Endothelial cell of umbilical vein (primary cell): Measurements from ENCODE around the gene KBTBD3. TPM values are rescaled to one million over a fixed set of nuclear protein-coding genes. Genes with fewer than 3 reads are reported as not detected.

Experiments used
- BruUV-seq: library from RNA; stranded (reverse); fragments of 400-500 nt; replicated peaks from 2 replicates; lab custom pipeline; 2021; lab: Mats Ljungman, UMichigan
- CTCF ChIA-PET: fragments of 300-600, 350-600 bp; sonication (Branson Sonifier 250); formaldehyde crosslinking; loops from one replicate; lab custom pipeline; 2021; ENCODE audit warnings: antibody characterized with exemption, inconsistent platforms; lab: Charles Lee
- POLR2A ChIA-PET: fragments of 300-600, 350-600 bp; sonication (Branson Sonifier 250); formaldehyde crosslinking; loops from one replicate; lab custom pipeline; 2021; ENCODE audit warnings: antibody characterized with exemption, inconsistent platforms; lab: Charles Lee
- DNase-seq: peaks from one replicate; pipeline ENCODE4 v3.0.0-alpha.2; 2011; ENCODE audit warnings: low read depth, low spot score
- FAIRE-seq: peaks from 2 replicates; lab custom pipeline; 2011; peaks lifted over from hg19 to GRCh38; lab: Jason Lieb, UNC
- H2AFZ ChIP-seq: 2 replicates; pipeline ENCODE4 v1.6.0; 2012; ENCODE audit warnings: low read depth, low read length, control low read depth, inconsistent platforms
- H3K27ac ChIP-seq: 2 replicates; pipeline ENCODE4 v1.5.1; 2011; ENCODE audit warnings: low read depth, mild to moderate bottlenecking, control low read depth, low read length, moderate library complexity; ENCODE audit not compliant: insufficient read depth
- H3K27me3 ChIP-seq, 2 experiments: 2 replicates each; pipeline versions ENCODE4 v1.6.0 to v1.6.1; 2011; ENCODE audit warnings: low read length in 2 of 2, mixed read lengths in 1 of 2; ENCODE audit not compliant: control insufficient read depth in 2 of 2, insufficient read depth in 2 of 2
- H3K36me3 ChIP-seq, 2 experiments: 2 replicates in 1 of 2; 3 replicates in 1 of 2; pipeline ENCODE4 v1.5.1; 2011; ENCODE audit warnings: low read length in 2 of 2, mild to moderate bottlenecking in 1 of 2, moderate library complexity in 1 of 2; ENCODE audit not compliant: control insufficient read depth in 2 of 2, insufficient read depth in 2 of 2; ENCODE audit errors: extremely low read depth in 1 of 2
- H3K4me1 ChIP-seq: 3 replicates; pipeline ENCODE4 v1.5.1; 2011; ENCODE audit warnings: mild to moderate bottlenecking, low read length; ENCODE audit not compliant: control insufficient read depth, insufficient read depth; ENCODE audit errors: extremely low read depth
- H3K4me2 ChIP-seq: 2 replicates; pipeline ENCODE4 v1.6.1; 2011; ENCODE audit warnings: low read length, control low read depth, mixed read lengths; ENCODE audit not compliant: insufficient read depth
- H3K4me3 ChIP-seq, 3 experiments: fragments of 200-600 bp in 1 of 3; sonication (generic), shearing (Covaris generic) in 1 of 3; replicated peaks in 1 of 3; 2 replicates each; pipeline ENCODE4 v1.5.1; 2011 to 2016; ENCODE audit warnings: control low read depth in 3 of 3, low read length in 3 of 3, mild to moderate bottlenecking in 2 of 3, inconsistent platforms in 1 of 3, low read depth in 1 of 3, moderate library complexity in 1 of 3; ENCODE audit not compliant: insufficient read depth in 1 of 3
- H3K79me2 ChIP-seq: 2 replicates; pipeline ENCODE4 v1.6.0; 2012; ENCODE audit warnings: low read length, inconsistent platforms; ENCODE audit not compliant: control insufficient read depth, insufficient read depth
- H3K9ac ChIP-seq: replicated peaks from 2 replicates; pipeline ENCODE3; 2011; ENCODE audit warnings: low read length, control low read depth; ENCODE audit not compliant: insufficient read depth; ENCODE audit errors: extremely low read depth
- H3K9me1 ChIP-seq: replicated peaks from 3 replicates; pipeline ENCODE4 v1.6.0; 2011; ENCODE audit warnings: mild to moderate bottlenecking, low read length; ENCODE audit not compliant: control insufficient read depth, insufficient read depth; ENCODE audit errors: extremely low read depth
- H3K9me3 ChIP-seq: replicated peaks from 2 replicates; pipeline ENCODE4 v1.5.1; 2012; ENCODE audit warnings: low read length, inconsistent platforms; ENCODE audit not compliant: control insufficient read depth, insufficient read depth
- H4K20me1 ChIP-seq: replicated peaks from 2 replicates; pipeline ENCODE3; 2011; ENCODE audit warnings: mild to moderate bottlenecking, low read length; ENCODE audit not compliant: control insufficient read depth, insufficient read depth; ENCODE audit errors: extremely low read depth
- CTCF ChIP-seq, 2 donors: IDR thresholded peaks; 1 replicate in 1 of 2; 2 replicates in 1 of 2; pipeline ENCODE4 v1.5.1; 2011; ENCODE audit warnings: low read length in 2 of 2, mild to moderate bottlenecking in 2 of 2, moderate library complexity in 2 of 2, control low read depth in 1 of 2, inconsistent platforms in 1 of 2, low read depth in 1 of 2; ENCODE audit not compliant: insufficient read depth in 1 of 2; ENCODE audit errors: extremely low read depth in 1 of 2
- EZH2 ChIP-seq: IDR thresholded peaks from 2 replicates; pipeline ENCODE4 v1.6.1; 2012; ENCODE audit warnings: borderline replicate concordance, low read depth, mild to moderate bottlenecking, moderate library complexity, low read length, inconsistent platforms; ENCODE audit not compliant: severe bottlenecking
- FOS ChIP-seq: IDR thresholded peaks from 2 replicates; pipeline ENCODE4 v1.6.1; 2011; ENCODE audit warnings: mild to moderate bottlenecking, low read length, moderate library complexity, borderline replicate concordance; ENCODE audit not compliant: insufficient read depth
- GATA2 ChIP-seq: IDR thresholded peaks from 2 replicates; pipeline ENCODE4 v1.7.0; 2011; ENCODE audit warnings: low read depth, mild to moderate bottlenecking, moderate library complexity, mixed read lengths, low read length; ENCODE audit not compliant: insufficient read length, insufficient read depth
- JUN ChIP-seq: IDR thresholded peaks from 2 replicates; pipeline ENCODE4 v1.6.1; 2011; ENCODE audit warnings: borderline replicate concordance, low read depth; ENCODE audit not compliant: insufficient read length, insufficient read depth
- MAX ChIP-seq: IDR thresholded peaks from 2 replicates; pipeline ENCODE4 v1.6.1; 2011; ENCODE audit not compliant: insufficient read depth, insufficient read length
- MYC ChIP-seq: IDR thresholded peaks from one replicate; pipeline ENCODE4 v1.6.1; 2011; ENCODE audit warnings: mild to moderate bottlenecking, low read depth, low read length
- POLR2A ChIP-seq: IDR thresholded peaks from 2 replicates; pipeline ENCODE4 v1.6.1; 2012; ENCODE audit warnings: low read depth, mild to moderate bottlenecking, control low read depth, low read length
- POLR2AphosphoS5 ChIP-seq: IDR thresholded peaks from 2 replicates; pipeline ENCODE4 v1.6.1; 2012; ENCODE audit warnings: low read depth, mild to moderate bottlenecking, control low read depth, low read length, moderate library complexity; ENCODE audit not compliant: insufficient read depth
- dilution Hi-C: fragments of 300-500 bp; cut with MboI; formaldehyde crosslinking; loops from one replicate; pipeline ENCODE4 v1.15.0; 2019; ENCODE audit warnings: low sequenced_read_pairs; ENCODE audit not compliant: extremely low pct_ligation_motif_present
- intact Hi-C: fragments of 100-400 bp; cut with micrococcal nuclease; formaldehyde crosslinking; loops from one replicate; pipeline ENCODE4 v1.10.0; 2022
- polyA plus RNA-seq, 4 experiments: library from polyadenylated mRNA; depleted of rRNA in 3 of 4; stranded (reverse) in 3 of 4; unstranded in 1 of 4; fragments of >200 nt; gene quantifications; 2 replicates each; pipeline versions ENCODE4 v1.2.1 to v1.2.3, GENCODE V29; 2011 to 2012; ENCODE audit warnings: missing spikeins in 1 of 4
- total RNA-seq: library from RNA; stranded (reverse); gene quantifications from 2 replicates; pipeline ENCODE4 v1.2.3, GENCODE V29; 2021

KBTBD3 gene
- total and polyA plus RNA-seq, 2 donors (not counting 3 experiments of a cell fraction or from before 2014, with no cell fraction given) = 0.76 to 2.4 TPM

GRCh38 chr11:106070606-106071005 is 6.5 kb downstream of the KBTBD3 start:
- no peak for FAIRE-seq
- Histone ChIP-seq H3K9me1 (no peaks in the 10 kb centered on the region), H3K27me3 (no peaks in the 10 kb centered on the region), H3K4me2 (no peak overlapping the region), H2AFZ (no peak overlapping the region), H3K79me2 (no peaks in the 10 kb centered on the region), H3K27ac (no peak overlapping the region), H3K36me3 (no peaks in the 10 kb centered on the region), H3K9me3 (no peaks in the 10 kb centered on the region), H4K20me1 (no peaks in the 10 kb centered on the region), H3K9ac (no peak overlapping the region), H3K4me3 (no peak overlapping the region), H3K4me1 (no peaks in the 10 kb centered on the region)
- CTCF ChIA-PET = interaction anchor here (1.6 kb wide), 2 partner anchors 10 to 17 kb away, joined by 4 to 6 read pairs; no protein-coding TSS in a partner anchor
- no peak for DNase-seq
- intact Hi-C loops = no loop called here
- TF ChIP-seq POLR2AphosphoS5 = no peak
- no peak for TF ChIP-seq GATA2
- no peak for TF ChIP-seq MYC
- TF ChIP-seq EZH2 = no peak
- no peak for TF ChIP-seq POLR2A
- no peak for TF ChIP-seq FOS
- no peak for TF ChIP-seq JUN
- TF ChIP-seq CTCF (IDR thresholded peaks at IDR 0.05; ENCODE audit: extremely low read depth in 1 of 2, insufficient read depth in 1 of 2, low read depth in 1 of 2, low read length in 2 of 2) = no peak
- no peak for TF ChIP-seq MAX
- dilution Hi-C loops = no loop called here
- no TSS peak for BruUV-seq
- POLR2A ChIA-PET = no interaction called here
